Activated T-helper 9 cell treated with anti-CD3 and anti-CD28 coated beads, Interleukin-2, amount 50 U/mL, for 16 hours (primary cell): ENCODE measurements around the gene RHAG.
"Not testable (repeated sequence)": the region's sequence is repeated elsewhere in the genome, so short reads cannot be mapped to it uniquely, and the experiment has no call there.

Experiments used
- DNase-seq: peaks from one replicate; pipeline ENCODE4 v3.0.0-alpha.2; 2020; ENCODE audit warnings: low read depth

The RHAG gene

DNA sequence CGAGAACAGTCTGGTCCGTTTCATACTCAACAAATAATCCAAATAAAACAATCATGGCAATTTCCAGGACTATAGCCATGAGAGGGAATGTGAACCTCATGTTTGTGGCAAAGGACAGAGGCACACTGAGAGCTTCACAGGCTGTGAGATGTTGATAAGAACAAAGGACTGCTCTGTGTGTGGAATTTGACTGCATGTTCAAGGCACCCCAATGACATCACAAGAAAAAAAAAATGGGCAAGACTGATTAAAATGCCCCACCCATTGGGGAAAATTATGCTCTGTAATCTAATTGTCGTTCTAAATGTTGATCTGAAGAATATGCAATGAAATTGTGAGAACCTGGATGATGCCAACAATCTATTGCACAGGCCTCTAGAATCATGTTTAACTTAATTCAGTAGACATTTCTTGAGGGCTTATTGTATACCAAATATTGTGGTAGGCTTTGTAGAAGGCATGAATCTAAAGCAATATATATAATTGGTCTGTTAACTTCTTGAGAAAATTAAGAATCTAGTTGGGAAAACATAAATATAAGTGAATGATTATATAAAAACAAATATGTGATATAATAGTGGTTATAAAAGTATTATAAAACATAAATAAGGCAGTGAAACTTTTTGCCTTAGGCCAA, at the start of gene RHAG:
Gene RHAG, minus strand, starts transcription at position 127 of the 637 bp plus-strand sequence. Its CDS starts 27 bp downstream, at position 100.
- no peak for DNase-seq

DNA sequence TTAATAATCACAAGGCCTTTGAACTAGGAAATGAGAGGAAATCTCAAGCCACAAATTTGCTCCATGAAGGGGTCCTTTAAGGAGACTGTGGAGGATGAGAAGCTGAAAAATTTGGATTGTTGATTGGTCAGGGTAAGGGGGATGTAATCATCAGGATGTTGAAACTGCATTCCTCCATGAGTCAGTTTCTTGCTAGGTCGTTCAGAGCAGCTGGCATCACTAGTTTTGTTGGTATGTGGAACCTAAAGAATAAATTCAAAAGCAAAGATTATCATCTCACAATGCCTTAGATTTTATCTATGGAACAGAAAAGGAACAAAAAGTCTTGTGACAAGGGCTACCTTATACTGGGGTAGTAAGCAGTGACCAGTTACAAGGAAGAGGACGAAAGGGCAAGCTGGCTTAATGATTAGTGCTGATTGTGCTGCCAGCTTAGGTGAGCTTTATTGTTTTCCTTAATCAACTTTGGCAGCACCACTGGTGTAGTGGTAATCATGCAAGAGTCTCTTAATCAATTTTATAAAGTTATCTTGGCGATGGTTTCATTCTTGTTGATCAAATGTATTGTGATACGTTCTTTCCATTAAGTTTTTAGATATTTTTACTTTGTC, 40.1 kb upstream of the RHAG start:
- no peak for DNase-seq

DNA sequence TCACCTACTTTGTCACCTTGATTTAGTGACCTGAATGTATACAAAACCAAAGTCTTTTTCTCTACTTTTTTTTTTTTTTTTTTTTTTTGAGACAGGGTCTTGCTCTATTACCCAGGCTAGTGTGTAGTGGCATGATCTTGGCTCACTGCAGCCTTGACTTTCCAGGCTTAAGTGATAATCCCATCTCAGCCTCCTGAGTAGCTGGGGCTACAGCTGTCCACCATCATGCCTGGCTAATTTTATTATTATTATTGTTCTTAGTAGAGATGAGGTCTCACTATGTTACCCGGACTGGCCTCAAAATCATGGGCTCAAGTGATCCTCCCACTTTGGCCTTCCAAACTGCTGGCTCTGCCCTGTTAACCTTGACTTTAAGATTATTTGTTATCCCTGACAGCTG, 39.2 kb upstream of the RHAG start:
- no peak for DNase-seq

DNA sequence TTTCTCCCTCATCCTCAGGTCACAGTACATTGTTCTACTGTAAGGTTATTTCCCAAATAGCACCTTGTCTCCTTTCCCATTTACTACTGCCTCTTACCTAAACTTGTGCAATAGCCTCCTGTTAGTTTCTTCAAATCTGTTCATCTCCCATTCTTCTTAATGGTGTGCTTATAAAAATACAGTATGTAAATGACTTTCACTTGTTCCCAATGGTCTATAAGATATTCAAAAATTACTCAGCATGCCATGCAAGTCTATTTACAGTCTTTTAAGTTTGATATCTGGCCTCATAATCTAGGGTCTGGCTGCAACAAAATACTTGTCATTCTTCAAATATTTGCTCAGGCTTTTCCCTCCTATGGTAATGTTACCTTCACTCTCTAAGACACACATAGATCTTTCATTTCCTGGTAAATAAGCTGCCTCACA, 31.5 kb upstream of the RHAG start:
- no peak for DNase-seq

DNA sequence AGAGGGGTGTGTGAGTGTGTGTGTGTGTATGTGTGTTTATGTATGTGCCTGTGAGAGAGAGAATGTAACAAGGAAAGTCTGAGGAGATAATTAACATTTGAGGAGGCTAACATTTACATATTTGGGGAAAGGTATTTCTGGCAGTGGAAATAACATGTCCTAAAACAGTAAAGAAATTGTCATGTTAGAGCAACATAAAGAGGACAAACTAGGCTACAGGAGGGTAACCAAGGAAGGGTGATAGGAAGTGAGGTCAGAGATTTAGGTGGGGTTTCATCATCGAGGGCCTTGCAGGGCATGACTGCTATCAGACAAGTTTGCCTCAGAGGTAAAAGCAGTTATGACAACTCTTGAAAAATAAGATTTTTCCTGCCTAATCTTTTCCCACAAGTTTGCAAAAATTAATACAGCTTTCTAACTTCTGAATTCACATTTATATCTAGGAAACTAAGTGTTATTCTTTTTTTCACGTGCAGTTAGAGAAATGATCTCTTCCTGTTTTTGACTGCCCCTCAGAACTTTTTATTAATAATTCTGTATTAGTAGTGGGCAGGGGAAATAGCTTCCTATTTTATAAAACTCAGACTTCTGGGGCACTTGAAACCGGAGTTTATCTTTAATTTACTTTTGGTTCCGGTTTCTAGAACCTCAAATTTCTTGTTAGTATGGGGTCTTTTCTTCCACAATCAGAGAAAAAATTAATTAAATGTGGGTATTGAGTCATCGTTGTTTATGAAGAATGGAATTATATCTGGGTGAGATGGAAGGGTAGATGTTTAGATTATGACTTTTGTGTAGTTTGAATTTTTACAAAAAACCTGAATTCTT, 30.5 kb upstream of the RHAG start:
- no peak for DNase-seq

DNA sequence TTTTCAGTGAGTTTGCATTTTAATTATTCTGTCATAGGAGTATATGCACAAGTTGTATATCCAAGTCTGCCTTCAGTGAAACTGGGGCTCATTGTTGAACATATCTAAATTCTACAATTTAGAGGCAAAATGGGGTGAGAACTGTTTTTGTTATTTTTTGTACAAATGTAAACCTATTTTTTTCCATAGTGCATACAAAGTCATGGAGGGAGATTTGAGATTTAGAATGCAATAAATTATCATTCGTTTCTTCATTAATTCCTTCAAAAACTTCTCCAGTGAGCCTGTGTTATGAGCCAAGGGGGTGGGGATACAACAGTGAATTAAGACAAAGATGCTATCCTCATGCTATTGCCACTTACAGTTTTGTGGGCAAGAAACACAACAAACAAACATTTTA, 29.8 kb upstream of the RHAG start:
- no peak for DNase-seq

DNA sequence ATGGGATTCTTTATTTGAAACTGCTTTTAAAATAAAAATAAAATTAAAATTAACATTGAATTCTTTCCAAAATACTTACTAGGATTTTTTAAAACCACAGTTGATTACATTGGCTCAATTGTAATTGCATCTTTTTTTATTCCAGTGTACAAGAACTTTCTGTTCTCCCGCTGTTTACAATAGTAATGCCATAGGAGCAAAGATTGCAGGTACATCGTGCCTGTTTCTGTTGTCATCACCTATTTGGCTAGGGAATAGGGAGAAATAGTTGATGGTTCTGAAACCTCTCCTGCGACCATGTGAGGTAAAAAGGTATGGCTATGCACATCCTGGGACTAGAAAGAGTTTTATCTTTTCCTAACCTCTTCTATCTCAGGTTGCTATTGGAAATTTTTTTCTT, 28.2 kb upstream of the RHAG start:
- no peak for DNase-seq

DNA sequence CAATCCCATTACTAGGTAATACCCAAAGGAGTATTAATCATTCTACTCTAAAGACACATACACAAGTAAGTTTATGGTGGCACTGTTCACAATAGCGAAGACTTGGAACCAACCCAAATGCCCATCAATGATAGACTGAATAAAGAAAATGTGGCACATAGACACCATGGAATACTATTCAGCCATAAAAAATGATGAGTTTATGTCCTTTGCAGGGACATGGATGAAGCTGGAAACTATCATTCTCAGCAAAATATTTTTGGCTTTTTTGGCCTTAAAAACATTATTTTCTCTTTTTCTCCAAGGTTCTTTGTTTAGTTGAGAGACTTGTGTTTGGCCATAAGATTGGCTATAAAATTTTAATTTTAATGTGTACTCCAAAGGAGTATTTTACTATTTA, 27.4 kb upstream of the RHAG start:
- DNase-seq, result not testable (repeated sequence)

DNA sequence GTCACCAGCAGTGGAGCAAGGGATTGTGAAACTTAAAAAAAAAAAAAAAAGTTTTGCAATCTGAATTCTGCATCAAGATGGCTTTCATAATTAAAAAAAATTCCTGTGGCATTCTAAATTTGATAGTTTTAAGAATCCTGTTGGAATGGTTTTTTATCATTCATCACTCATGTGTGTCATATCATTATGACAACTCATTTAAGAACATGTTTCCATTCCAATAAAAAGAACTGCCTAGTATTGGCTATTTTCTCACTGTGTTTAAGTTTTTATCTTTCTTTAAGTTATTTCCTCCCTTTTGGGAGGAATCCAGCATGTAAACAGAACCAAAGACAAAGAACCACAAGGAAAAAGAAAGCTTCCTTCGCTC, 26.2 kb upstream of the RHAG start:
- DNase-seq, result no peak

DNA sequence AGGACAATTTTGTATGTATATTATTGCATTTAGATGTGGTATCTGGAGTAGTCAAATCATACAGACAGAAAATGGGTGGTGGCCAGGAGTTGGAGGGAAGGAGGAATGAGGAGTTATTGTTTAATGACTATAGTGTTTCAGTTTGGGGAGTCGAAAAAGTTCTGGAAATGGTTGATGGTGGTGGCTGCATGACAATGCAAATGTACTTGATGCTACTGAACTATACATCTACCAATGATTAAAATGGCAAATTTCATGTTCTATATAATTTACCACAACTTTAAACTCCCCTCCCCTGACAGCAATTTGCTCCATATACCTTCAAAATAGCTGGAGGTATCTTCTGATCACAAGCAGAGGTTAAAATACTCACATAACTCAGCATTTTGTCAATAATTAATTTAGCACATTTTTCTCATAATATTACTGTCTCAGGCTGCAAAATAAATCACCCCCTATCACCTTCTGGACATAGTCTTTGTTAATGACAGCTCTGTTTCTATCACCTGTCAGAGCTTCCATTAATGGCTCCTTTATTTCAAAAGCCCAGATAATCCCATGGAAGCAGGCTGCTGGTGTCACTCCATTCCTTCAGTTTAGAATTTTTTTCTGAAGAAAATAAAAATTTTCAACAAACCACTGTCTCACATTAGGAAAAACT, 25.7 kb upstream of the RHAG start:
- DNase-seq, result no peak

DNA sequence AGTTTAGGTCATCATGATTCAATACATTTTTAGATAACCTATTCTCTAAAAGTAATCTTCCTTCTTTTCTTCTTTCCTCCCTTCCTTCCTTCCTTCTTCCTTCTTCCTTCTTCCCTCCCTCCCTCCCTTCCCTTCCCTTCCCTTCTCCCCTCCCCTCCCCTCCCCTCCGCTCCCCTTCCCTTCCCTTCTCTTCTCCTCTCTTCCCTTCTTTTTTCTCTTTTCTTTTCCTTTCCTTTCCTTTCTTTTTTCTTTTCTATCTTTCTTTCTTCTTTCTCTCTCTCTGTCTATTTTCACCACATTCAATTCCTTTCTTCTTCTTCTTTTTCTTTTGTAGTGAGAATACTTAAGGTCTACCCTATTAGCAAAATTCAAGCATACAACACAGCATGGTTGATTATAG, 17.3 kb upstream of the RHAG start:
- DNase-seq, result no peak

DNA sequence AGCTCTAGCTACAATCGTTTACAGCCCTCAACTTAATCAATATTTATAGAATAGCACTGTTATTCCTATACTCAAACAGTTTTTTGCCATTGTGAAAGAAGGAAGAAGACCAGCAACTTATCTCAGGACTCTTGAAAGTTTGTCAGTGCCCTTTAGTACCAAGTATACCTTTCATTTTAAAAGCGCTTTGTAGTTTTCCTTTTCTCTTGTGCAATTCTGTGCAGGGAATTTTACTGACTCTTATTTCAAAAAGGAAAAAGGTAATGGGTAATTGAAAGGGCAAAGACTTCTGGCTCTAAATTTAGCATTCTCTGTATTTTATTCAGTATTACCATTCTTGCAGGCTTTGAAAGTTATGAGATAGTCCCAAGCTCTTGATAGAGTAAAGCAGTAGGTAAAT, 16.8 kb upstream of the RHAG start:
- DNase-seq, result no peak

DNA sequence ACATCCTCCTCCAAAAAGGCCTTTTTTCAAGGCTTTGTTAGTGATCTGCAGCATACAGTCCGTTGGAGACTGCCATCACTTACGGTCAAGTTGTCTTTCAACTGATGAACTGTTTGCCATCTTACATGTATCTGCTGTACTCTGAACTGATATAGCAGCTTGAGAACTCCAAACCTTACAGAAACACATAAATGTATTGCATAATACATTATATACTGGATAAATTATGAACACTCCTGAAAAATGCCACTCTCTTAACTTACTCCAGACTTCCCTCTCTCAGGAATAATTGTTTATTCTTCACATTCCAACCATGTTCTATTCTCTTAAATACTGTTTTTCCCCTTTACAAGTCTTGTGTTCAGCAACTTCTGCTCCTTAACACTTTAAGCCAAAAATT, 14.6 kb upstream of the RHAG start:
- DNase-seq, result no peak

DNA sequence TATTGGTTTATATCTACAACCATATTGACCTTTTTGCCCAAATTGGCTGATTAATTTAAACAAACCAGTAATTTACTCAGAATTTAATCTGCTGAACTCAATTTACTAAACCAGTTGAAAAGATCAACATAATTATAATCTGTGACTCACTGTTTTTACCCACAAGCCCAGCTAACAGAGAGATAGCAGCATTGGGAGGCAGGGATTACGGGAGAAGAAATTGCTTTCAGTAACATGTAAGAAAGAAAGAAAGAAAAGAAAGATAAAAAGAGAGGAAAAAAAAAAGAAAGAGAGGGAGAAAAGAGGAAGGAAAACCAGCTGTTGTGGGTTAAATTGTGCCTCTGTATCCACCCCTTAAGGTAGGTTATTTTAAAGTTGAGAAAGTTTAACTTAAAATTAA, 13.3 kb upstream of the RHAG start:
- DNase-seq, result no peak

DNA sequence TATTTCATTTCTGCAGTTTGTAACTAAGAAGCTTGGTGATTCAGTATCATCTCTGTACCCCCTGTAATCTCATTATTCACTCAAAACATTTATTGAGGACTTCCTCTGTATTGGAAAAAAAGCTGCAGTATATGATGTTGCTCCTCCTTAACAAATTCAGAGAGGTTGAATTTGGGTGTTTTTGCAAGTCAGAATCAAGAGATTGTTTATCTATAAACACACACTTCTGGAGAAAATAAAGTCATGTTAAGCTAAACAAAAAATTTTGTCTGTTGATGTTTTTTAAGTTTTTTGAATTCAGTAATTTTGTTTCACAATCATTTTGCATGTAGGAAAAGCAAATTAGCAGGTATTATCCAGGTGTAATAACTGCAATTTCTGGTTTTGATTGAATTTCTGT, 11.4 kb upstream of the RHAG start:
- DNase-seq, result no peak

DNA sequence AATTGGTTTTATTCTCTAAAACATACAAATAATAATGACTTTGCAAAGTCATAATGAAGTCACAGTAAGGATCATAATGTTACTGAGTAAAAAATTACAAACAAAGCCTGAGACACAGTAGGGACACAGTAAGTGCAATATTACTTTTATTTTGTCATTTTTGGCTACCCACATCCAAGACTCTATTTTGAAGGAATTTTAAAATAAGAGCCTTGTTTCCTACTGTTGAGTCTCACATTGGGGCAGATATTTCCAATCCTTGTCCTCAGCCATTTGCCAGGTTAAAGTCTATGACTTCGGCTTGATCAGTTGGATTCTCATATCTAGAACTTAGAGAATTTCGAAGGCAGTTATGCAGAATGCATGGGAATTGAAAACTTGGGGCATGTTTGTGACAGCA, 10.8 kb upstream of the RHAG start:
- DNase-seq, result no peak

DNA sequence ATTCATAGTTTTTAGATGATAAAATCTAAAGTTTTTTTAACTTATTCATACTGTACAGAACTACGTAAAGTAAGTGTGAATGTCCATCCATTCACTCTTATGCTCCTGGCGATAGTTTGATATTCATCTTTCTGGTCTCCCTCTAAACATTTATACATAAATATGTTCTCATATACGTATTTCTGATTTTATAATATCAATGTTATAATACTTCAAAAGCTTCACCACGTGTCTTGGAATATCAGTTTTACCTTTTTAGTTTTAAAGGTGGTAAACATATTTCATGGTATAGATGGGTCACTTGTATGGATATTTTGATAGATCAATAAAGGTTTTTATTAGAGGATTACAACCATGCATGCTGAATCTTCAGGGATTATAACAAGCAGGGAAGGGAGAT, 10.3 kb upstream of the RHAG start:
- no peak for DNase-seq

DNA sequence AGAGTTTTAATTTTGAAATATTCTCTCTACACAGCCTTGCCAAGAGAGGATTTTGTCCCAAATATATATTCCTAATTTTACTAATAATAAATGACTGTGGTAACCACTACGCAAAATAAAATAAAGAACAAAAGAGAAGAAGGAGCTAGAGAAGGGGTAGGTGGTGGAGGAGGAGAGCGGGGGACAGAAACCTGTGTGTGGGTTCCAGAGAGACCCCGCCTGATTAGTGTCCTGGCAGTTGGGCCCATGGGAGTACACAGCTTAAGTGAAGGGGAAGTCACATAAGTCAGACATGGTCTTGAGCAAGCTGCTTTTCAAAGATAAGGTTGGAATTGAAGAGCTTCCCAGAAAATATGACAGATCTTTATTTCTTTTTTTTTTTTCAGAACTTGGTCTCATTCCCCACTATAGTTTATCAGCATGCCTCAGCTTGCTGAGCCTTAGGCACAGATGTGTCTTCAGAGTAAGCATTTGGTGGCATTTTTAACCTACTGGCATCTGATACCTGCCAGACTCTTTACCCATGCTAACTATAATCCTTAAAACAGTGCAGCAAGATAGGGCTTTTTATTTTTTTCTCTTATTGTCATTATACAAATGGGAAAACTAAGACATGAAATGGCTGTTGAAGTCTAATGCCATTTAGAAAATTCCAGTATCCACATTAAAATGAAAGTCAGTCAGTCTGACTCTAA, 9.6 kb upstream of the RHAG start:
- DNase-seq, result no peak

DNA sequence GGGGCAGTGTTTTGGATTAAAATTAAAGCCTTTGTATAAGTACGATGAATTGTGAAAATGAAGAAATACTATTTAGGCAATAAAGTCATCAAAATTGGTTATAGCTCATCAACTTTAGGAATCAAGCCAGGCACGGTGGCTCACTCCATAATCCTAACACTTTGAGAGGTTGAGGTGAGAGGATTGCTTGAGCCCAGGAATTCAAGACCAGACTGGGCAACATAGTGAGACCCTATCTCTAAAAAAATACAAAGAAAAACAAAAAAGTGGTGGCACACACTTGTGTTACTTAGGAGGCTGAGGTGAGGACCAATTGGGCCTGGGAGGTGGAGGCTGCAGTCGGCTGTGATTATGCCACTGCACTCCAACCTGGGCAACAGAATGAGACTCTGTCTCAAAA, 8.5 kb upstream of the RHAG start:
- no peak for DNase-seq

DNA sequence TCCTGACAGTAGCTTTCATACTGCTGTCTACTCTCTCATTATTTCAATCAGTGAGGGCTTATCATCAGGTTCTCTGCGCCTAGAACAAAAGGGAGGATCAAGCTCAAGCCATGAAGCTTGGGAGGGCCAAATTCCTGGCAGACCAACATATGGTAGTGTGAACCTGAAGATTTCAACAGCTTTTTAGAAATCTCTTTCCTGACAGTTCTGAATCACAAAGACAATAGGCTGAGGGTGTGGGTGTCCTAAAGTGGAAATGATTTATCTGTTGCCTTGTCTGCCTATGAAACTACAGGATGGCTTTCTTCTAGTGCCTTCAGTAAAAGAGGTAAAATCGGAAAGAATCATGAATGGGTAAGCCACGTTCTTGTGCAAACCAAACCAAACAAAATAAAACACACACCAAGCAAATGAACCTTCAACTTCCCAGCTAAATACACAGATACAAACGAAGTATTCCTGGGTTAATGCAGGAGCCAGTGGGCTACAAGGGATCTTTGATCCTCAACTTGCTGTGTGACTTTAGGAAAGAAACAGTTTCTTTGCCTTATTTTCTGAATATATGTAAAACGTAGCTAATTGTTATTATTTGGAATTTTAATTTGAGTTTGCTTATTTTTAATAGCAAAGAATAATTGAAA, 2.7 kb upstream of the RHAG start:
- no peak for DNase-seq

DNA sequence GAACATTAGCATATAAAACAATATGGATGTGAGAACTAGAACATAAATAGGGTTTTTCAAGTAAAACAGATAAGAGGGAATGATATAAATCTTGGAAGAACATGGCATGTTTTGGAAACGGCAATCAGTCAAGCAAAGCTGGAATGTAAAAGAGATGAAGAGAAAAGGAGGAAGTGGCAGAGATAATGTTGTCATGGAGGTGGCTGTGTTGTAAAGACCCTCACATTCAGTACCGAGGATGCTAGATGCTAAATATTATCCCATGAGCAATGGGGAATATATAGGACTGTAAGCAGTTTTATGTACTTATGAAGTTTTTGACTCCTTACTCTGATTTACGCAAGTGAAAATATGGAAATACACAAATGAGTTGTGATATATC, 702 bp upstream of the RHAG start:
- DNase-seq, result no peak
